ENCODE measurements around the gene RHCG. TPM values are rescaled to one million over a fixed set of nuclear protein-coding genes. Genes with fewer than 3 reads are reported as not detected.

RHCG gene
- total RNA-seq, 1 experiment from 2014 or later, result not detected

GRCh38 chr15:89428246-89428645 lies 68.1 kb downstream of the RHCG start:
- in situ Hi-C loops (cut with HindIII; ENCODE audit: low sequenced_read_pairs), result no loop called here

GRCh38 chr15:89426500-89426899 lies 69.9 kb downstream of the RHCG start:
- DNase-seq (ENCODE audit: low spot score), result no peak
- in situ Hi-C loops (cut with HindIII; ENCODE audit: low sequenced_read_pairs), result no loop called here

More at GRCh38 chr15:89428246-89428645, 68.1 kb downstream of the RHCG start:
- no peak for DNase-seq (ENCODE audit: low spot score)

- DNase-seq (ENCODE audit: low spot score), result no peak
- in situ Hi-C loops (cut with HindIII; ENCODE audit: low sequenced_read_pairs), result no loop called here
Observed at GRCh38 chr15:89423981-89424380, 72.4 kb downstream of the RHCG start.

Other genes starting within 250 kb of the RHCG start
- 93.8 and 95.5 TPM in 2 replicates for gene POLG, start 161.8 kb downstream of the RHCG start, total RNA-seq (2014; rRNA removed; shearing (Covaris generic))
- 3.4 and 7.3 TPM in 2 replicates for gene TICRR, start 78.9 kb upstream of the RHCG start, total RNA-seq (2014; rRNA removed; shearing (Covaris generic))
- 19.6 and 21.5 TPM in 2 replicates for gene KIF7, start 158.9 kb upstream of the RHCG start, total RNA-seq (2014; rRNA removed; shearing (Covaris generic))
- 0.07 TPM in 1 of 2 replicates, not detected in the other for gene PLIN1, start 182.8 kb upstream of the RHCG start, total RNA-seq (2014; rRNA removed; shearing (Covaris generic))
- 4.1 and 11.0 TPM in 2 replicates for gene PEX11A, start 194.2 kb upstream of the RHCG start, total RNA-seq (2014; rRNA removed; shearing (Covaris generic))
- 0.25 and 0.64 TPM in 2 replicates for gene WDR93, start 194.2 kb upstream of the RHCG start, total RNA-seq (2014; rRNA removed; shearing (Covaris generic))

Data from G401 (cell line).